A172 (cell line): Measurements from ENCODE around the gene SPTA1. TPM values are rescaled to one million over a fixed set of nuclear protein-coding genes. Genes with fewer than 3 reads are reported as not detected.

ENCODE experiments used
- DNase-seq: peaks from one replicate; pipeline ENCODE4 v3.0.0-alpha.2; 2015; ENCODE audit warnings: low spot score
- total RNA-seq: library from RNA; depleted of rRNA; stranded (reverse); fragments of >200 nt; shearing (Covaris generic); gene quantifications from 2 replicates; pipeline ENCODE4 v1.2.3, GENCODE V29; 2014

SPTA1 gene
- total RNA-seq, 1 experiment from 2014 or later = not detected

- DNase-seq = no peak
These were observed 1.4 kb downstream of the SPTA1 start for GRCh38 chr1:158685085-158685484.

GRCh38 chr1:158681606-158682005 is 4.9 kb downstream of the SPTA1 start:
- DNase-seq = no peak

- DNase-seq = no peak
These were observed 7.2 kb downstream of the SPTA1 start for GRCh38 chr1:158679289-158679688.

GRCh38 chr1:158675563-158676323 is 10.8 kb downstream of the SPTA1 start:
- DNase-seq = no peak

- no peak for DNase-seq
These were observed 12.2 kb downstream of the SPTA1 start for GRCh38 chr1:158674302-158674701.

- DNase-seq = no peak
These were observed 20.5 kb downstream of the SPTA1 start for GRCh38 chr1:158666037-158666436.

- DNase-seq = no peak
These were observed 31.9 kb downstream of the SPTA1 start for GRCh38 chr1:158654571-158654970.

GRCh38 chr1:158654086-158654485 is 32.4 kb downstream of the SPTA1 start:
- no peak for DNase-seq

GRCh38 chr1:158652721-158653334 is 33.7 kb downstream of the SPTA1 start:
- DNase-seq = peak; percentile 3

- DNase-seq = no peak
These were observed 37.5 kb downstream of the SPTA1 start for GRCh38 chr1:158649052-158649451.

- no peak for DNase-seq
These were observed 40.0 kb downstream of the SPTA1 start for GRCh38 chr1:158646465-158646864.

GRCh38 chr1:158644449-158644848 is 42.1 kb downstream of the SPTA1 start:
- no peak for DNase-seq

GRCh38 chr1:158638904-158639303 is 47.6 kb downstream of the SPTA1 start:
- no peak for DNase-seq

GRCh38 chr1:158638146-158638545 is 48.4 kb downstream of the SPTA1 start:
- no peak for DNase-seq

GRCh38 chr1:158613764-158614163 is 72.8 kb downstream of the SPTA1 start:
- DNase-seq = no peak

- no peak for DNase-seq
These were observed 74.6 kb downstream of the SPTA1 start for GRCh38 chr1:158611916-158612315.

GRCh38 chr1:158607296-158607695 is 79.2 kb downstream of the SPTA1 start:
- no peak for DNase-seq

- no peak for DNase-seq
These were observed 81.5 kb downstream of the SPTA1 start, which contains the start of gene OR10Z1 for GRCh38 chr1:158604968-158605367. Gene OR10Z1 (plus strand): TSS chr1:158605268. CDS start chr1:158606439, 1,171 bp downstream.

- no peak for DNase-seq
These were observed 85.8 kb downstream of the SPTA1 start for GRCh38 chr1:158600735-158601134.

GRCh38 chr1:158586942-158587341 is 99.6 kb downstream of the SPTA1 start:
- no peak for DNase-seq

GRCh38 chr1:158583962-158584361 is 102.6 kb downstream of the SPTA1 start:
- no peak for DNase-seq

GRCh38 chr1:158579733-158580132 is 106.8 kb downstream of the SPTA1 start, which contains the start of gene OR10X1:
Gene OR10X1 (minus strand): TSS chr1:158579899. CDS start chr1:158579899, 0 bp downstream.
- DNase-seq = no peak

GRCh38 chr1:158577561-158577960 is 109.0 kb downstream of the SPTA1 start:
- no peak for DNase-seq
